Body of pancreas (tissue), 4 donors: ENCODE results near the gene CENPQ.

ENCODE experiments used
- CTCF ChIP-seq, 7 experiments: fragments of 450-650 bp in 4 of 7; fragments of 200-600 bp in 3 of 7; sonication (generic) in 3 of 7; IDR thresholded peaks; one replicate each; pipeline ENCODE4 v1.5.1; 2016 to 2019; ENCODE audit warnings: antibody characterized with exemption in 7 of 7
- POLR2A ChIP-seq, 3 donors: fragments of 450-650 bp; IDR thresholded peaks; one replicate each; pipeline ENCODE4 v1.6.1; 2016; ENCODE audit warnings: antibody characterized with exemption in 3 of 3, mild to moderate bottlenecking in 2 of 3

- TF ChIP-seq CTCF (IDR thresholded peaks at IDR 0.05) (no peak), POLR2A (IDR thresholded peaks at IDR 0.05) (no peak)
These were observed 34.1 kb downstream of the CENPQ start for GRCh38 chr6:49497304-49497703.
